Measurements from ENCODE around the gene KIF26B. TPM values are rescaled to one million over a fixed set of nuclear protein-coding genes. Genes with fewer than 3 reads are reported as not detected.

KIF26B gene
- polyA plus RNA-seq, 2 donors, result 0.04 to 0.12 TPM

- H3K36me3 ChIP-seq (ENCODE audit: control insufficient read depth in 2 of 2, insufficient read depth in 2 of 2, low read length in 1 of 2), result no peaks in the 10 kb centered on the region
- peaks cover 0 to 4% of the 10 kb centered on the region in 2 donors for H3K4me1 ChIP-seq (ENCODE audit: control insufficient read depth in 2 of 2, insufficient read depth in 2 of 2, low read length in 1 of 2)
- WGBS, 2 donors, result 83 to 90% methylated on average over 6 of the region's 6 CpGs
- no peak overlapping the region for H3K4me3 ChIP-seq (ENCODE audit: low read depth in 1 of 2, low read length in 2 of 2)
- H3K27ac ChIP-seq (ENCODE audit: low read depth in 2 of 2, low read length in 1 of 2), result no peak overlapping the region
- H3K9me3 ChIP-seq (ENCODE audit: control insufficient read depth in 2 of 2, insufficient read depth in 1 of 2, low read depth in 1 of 2, low read length in 1 of 2), result peaks cover 0 to 4% of the 10 kb centered on the region in 2 donors
- no peaks in the 10 kb centered on the region for H3K27me3 ChIP-seq (ENCODE audit: control insufficient read depth in 1 of 2, insufficient read depth in 2 of 2, low read length in 2 of 2)
Observed at GRCh38 chr1:245469006-245469405, 314.2 kb downstream of the KIF26B start.

DNA sequence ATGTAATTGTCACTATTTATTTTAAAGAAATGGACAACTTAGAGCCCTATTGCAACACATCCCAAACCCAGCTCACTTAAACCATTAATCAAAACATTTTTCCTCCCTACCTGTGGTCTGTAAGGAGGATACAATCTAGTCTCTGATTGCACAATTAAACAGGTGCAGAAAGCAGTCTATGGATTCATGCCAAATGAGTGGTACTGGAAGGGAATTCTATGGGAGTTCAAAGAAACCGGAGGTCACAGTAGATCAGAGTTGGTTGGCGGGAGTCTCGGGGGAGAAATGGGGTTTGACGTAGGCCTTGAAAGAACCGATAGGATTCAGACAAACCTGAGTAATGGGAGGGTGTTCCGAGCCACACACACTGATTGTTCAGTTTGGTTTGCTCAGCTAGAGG lies 314.9 kb downstream of the KIF26B start:
- no peaks in the 10 kb centered on the region for H3K27me3 ChIP-seq (ENCODE audit: control insufficient read depth in 1 of 2, insufficient read depth in 2 of 2, low read length in 2 of 2)
- H3K27ac ChIP-seq (ENCODE audit: low read depth in 2 of 2, low read length in 1 of 2), result no peak overlapping the region
- H3K36me3 ChIP-seq (ENCODE audit: control insufficient read depth in 2 of 2, insufficient read depth in 2 of 2, low read length in 1 of 2), result no peaks in the 10 kb centered on the region
- H3K4me1 ChIP-seq (ENCODE audit: control insufficient read depth in 2 of 2, insufficient read depth in 2 of 2, low read length in 1 of 2), result no peaks in the 10 kb centered on the region
- 86 to 89% methylated on average over 6 of the region's 6 CpGs for WGBS, 2 donors
- no peak overlapping the region for H3K4me3 ChIP-seq (ENCODE audit: low read depth in 1 of 2, low read length in 2 of 2)
- no peaks in the 10 kb centered on the region for H3K9me3 ChIP-seq (ENCODE audit: control insufficient read depth in 2 of 2, insufficient read depth in 1 of 2, low read depth in 1 of 2, low read length in 1 of 2)

DNA sequence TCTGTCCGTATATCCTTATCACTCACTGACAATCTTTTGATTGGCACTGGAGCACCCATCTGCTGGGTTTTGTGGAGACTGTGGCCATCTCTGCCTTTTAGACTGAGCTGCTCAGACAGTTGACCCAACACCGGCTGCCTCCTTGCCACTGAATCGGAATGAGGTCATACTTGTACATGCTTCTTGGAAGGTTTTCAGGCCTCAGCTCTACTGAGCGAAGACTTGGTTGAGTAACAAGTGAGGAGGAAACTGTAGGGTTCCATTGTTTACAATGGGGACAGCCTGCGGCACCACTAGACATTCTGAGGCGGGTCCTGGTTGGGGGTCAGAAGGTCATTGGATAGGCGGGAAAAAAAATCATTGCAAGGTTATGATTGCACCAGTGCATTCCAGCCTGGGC lies 320.3 kb downstream of the KIF26B start:
- no peaks in the 10 kb centered on the region for H3K36me3 ChIP-seq (ENCODE audit: control insufficient read depth in 2 of 2, insufficient read depth in 2 of 2, low read length in 1 of 2)
- no peaks in the 10 kb centered on the region for H3K27me3 ChIP-seq (ENCODE audit: control insufficient read depth in 1 of 2, insufficient read depth in 2 of 2, low read length in 2 of 2)
- no peaks in the 10 kb centered on the region for H3K9me3 ChIP-seq (ENCODE audit: control insufficient read depth in 2 of 2, insufficient read depth in 1 of 2, low read depth in 1 of 2, low read length in 1 of 2)
- H3K27ac ChIP-seq (ENCODE audit: low read depth in 2 of 2, low read length in 1 of 2), result no peak overlapping the region
- WGBS, 2 donors, result 79 to 84% methylated on average over 7 of the region's 7 CpGs
- no peaks in the 10 kb centered on the region for H3K4me1 ChIP-seq (ENCODE audit: control insufficient read depth in 2 of 2, insufficient read depth in 2 of 2, low read length in 1 of 2)
- H3K4me3 ChIP-seq (ENCODE audit: low read depth in 1 of 2, low read length in 2 of 2), result no peak overlapping the region

DNA sequence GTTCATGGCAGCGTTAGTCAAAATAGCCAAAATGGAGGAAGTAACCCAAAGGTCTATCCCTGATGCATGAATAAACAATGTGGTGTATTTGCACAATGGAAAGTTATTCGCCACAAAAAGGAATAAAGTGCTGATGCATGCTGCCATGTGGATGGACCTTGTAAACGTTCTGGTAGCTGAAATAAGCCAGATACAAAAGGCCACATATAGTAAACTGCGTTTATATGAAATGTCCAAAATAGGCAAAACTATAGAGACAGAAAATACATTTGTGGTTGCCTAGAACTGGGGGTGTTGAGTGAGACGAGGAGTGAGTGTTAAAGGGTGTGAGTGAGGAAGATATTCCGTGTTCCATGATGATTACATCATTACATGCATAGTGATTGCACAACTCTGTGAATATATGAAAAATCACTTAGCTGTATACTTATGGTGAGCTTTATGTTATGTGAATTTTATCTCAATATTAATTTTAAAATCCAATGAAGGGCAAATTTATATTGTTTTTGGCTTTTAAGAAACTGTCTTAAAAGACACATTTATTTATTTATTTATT lies 321.3 kb downstream of the KIF26B start:
- no peaks in the 10 kb centered on the region for H3K36me3 ChIP-seq (ENCODE audit: control insufficient read depth in 2 of 2, insufficient read depth in 2 of 2, low read length in 1 of 2)
- no peaks in the 10 kb centered on the region for H3K4me1 ChIP-seq (ENCODE audit: control insufficient read depth in 2 of 2, insufficient read depth in 2 of 2, low read length in 1 of 2)
- no peak overlapping the region for H3K4me3 ChIP-seq (ENCODE audit: low read depth in 1 of 2, low read length in 2 of 2)
- WGBS, 2 donors, result 78 to 81% methylated on average over 6 of the region's 6 CpGs
- no peak overlapping the region for H3K27ac ChIP-seq (ENCODE audit: low read depth in 2 of 2, low read length in 1 of 2)
- H3K9me3 ChIP-seq (ENCODE audit: control insufficient read depth in 2 of 2, insufficient read depth in 1 of 2, low read depth in 1 of 2, low read length in 1 of 2), result no peaks in the 10 kb centered on the region
- no peaks in the 10 kb centered on the region for H3K27me3 ChIP-seq (ENCODE audit: control insufficient read depth in 1 of 2, insufficient read depth in 2 of 2, low read length in 2 of 2)

GRCh38 chr1:245477941-245478340 lies 323.2 kb downstream of the KIF26B start:
- Histone ChIP-seq H3K9me3 (ENCODE audit: control insufficient read depth in 2 of 2, insufficient read depth in 1 of 2, low read depth in 1 of 2, low read length in 1 of 2) (no peaks in the 10 kb centered on the region), H3K4me1 (ENCODE audit: control insufficient read depth in 2 of 2, insufficient read depth in 2 of 2, low read length in 1 of 2) (no peaks in the 10 kb centered on the region), H3K36me3 (ENCODE audit: control insufficient read depth in 2 of 2, insufficient read depth in 2 of 2, low read length in 1 of 2) (no peaks in the 10 kb centered on the region), H3K27ac (ENCODE audit: low read depth in 2 of 2, low read length in 1 of 2) (no peak overlapping the region), H3K4me3 (ENCODE audit: low read depth in 1 of 2, low read length in 2 of 2) (no peak overlapping the region), H3K27me3 (ENCODE audit: control insufficient read depth in 1 of 2, insufficient read depth in 2 of 2, low read length in 2 of 2) (no peaks in the 10 kb centered on the region)
- 80% methylated on average over 8 of the region's 8 CpGs for WGBS, 2 donors

- WGBS, 2 donors, result 79 to 80% methylated on average over 6 of the region's 6 CpGs
- no peaks in the 10 kb centered on the region for H3K36me3 ChIP-seq (ENCODE audit: control insufficient read depth in 2 of 2, insufficient read depth in 2 of 2, low read length in 1 of 2)
- no peaks in the 10 kb centered on the region for H3K4me1 ChIP-seq (ENCODE audit: control insufficient read depth in 2 of 2, insufficient read depth in 2 of 2, low read length in 1 of 2)
- no peak overlapping the region for H3K27ac ChIP-seq (ENCODE audit: low read depth in 2 of 2, low read length in 1 of 2)
- H3K4me3 ChIP-seq (ENCODE audit: low read depth in 1 of 2, low read length in 2 of 2), result no peak overlapping the region
- no peaks in the 10 kb centered on the region for H3K9me3 ChIP-seq (ENCODE audit: control insufficient read depth in 2 of 2, insufficient read depth in 1 of 2, low read depth in 1 of 2, low read length in 1 of 2)
- H3K27me3 ChIP-seq (ENCODE audit: control insufficient read depth in 1 of 2, insufficient read depth in 2 of 2, low read length in 2 of 2), result no peaks in the 10 kb centered on the region
Observed at GRCh38 chr1:245480393-245481120, 325.8 kb downstream of the KIF26B start.

DNA sequence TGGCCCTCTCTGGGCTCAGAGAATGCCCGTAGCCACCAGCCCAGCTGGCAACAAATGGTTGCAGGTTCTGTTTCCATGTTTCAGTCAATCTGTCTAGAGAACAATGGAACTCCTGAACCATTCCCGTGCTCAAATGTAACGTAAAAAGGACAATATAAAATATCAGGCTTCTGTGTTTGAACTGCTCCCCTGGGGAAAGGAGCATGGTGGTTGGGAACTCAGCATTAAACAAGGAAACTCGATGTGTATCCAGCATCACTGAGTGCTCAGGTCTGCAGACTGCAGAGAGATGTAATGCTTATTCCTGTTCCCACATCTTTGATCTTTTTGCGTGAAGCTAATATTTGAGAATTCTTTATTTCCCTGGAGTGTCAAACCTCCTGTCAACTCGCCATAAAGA lies 326.5 kb downstream of the KIF26B start:
- Histone ChIP-seq H3K36me3 (ENCODE audit: control insufficient read depth in 2 of 2, insufficient read depth in 2 of 2, low read length in 1 of 2) (no peaks in the 10 kb centered on the region), H3K27me3 (ENCODE audit: control insufficient read depth in 1 of 2, insufficient read depth in 2 of 2, low read length in 2 of 2) (no peaks in the 10 kb centered on the region), H3K9me3 (ENCODE audit: control insufficient read depth in 2 of 2, insufficient read depth in 1 of 2, low read depth in 1 of 2, low read length in 1 of 2) (no peaks in the 10 kb centered on the region), H3K27ac (ENCODE audit: low read depth in 2 of 2, low read length in 1 of 2) (no peak overlapping the region), H3K4me3 (ENCODE audit: low read depth in 1 of 2, low read length in 2 of 2) (no peak overlapping the region), H3K4me1 (ENCODE audit: control insufficient read depth in 2 of 2, insufficient read depth in 2 of 2, low read length in 1 of 2) (no peaks in the 10 kb centered on the region)
- WGBS, 2 donors, result 66 to 68% methylated on average over 6 of the region's 6 CpGs

GRCh38 chr1:245483247-245483646 lies 328.5 kb downstream of the KIF26B start:
- Histone ChIP-seq H3K36me3 (ENCODE audit: control insufficient read depth in 2 of 2, insufficient read depth in 2 of 2, low read length in 1 of 2) (no peaks in the 10 kb centered on the region), H3K4me3 (ENCODE audit: low read depth in 1 of 2, low read length in 2 of 2) (no peak overlapping the region), H3K4me1 (ENCODE audit: control insufficient read depth in 2 of 2, insufficient read depth in 2 of 2, low read length in 1 of 2) (no peaks in the 10 kb centered on the region), H3K9me3 (ENCODE audit: control insufficient read depth in 2 of 2, insufficient read depth in 1 of 2, low read depth in 1 of 2, low read length in 1 of 2) (no peaks in the 10 kb centered on the region), H3K27me3 (ENCODE audit: control insufficient read depth in 1 of 2, insufficient read depth in 2 of 2, low read length in 2 of 2) (no peaks in the 10 kb centered on the region), H3K27ac (ENCODE audit: low read depth in 2 of 2, low read length in 1 of 2) (no peak overlapping the region)
- WGBS, 2 donors, result 79 to 86% methylated on average over 6 of the region's 6 CpGs

GRCh38 chr1:245484176-245484575 lies 329.4 kb downstream of the KIF26B start:
- H3K27me3 ChIP-seq (ENCODE audit: control insufficient read depth in 1 of 2, insufficient read depth in 2 of 2, low read length in 2 of 2), result no peaks in the 10 kb centered on the region
- H3K4me1 ChIP-seq (ENCODE audit: control insufficient read depth in 2 of 2, insufficient read depth in 2 of 2, low read length in 1 of 2), result no peaks in the 10 kb centered on the region
- H3K27ac ChIP-seq (ENCODE audit: low read depth in 2 of 2, low read length in 1 of 2), result no peak overlapping the region
- 63 to 73% methylated on average over 2 of the region's 2 CpGs for WGBS, 2 donors
- no peak overlapping the region for H3K4me3 ChIP-seq (ENCODE audit: low read depth in 1 of 2, low read length in 2 of 2)
- no peaks in the 10 kb centered on the region for H3K36me3 ChIP-seq (ENCODE audit: control insufficient read depth in 2 of 2, insufficient read depth in 2 of 2, low read length in 1 of 2)
- no peaks in the 10 kb centered on the region for H3K9me3 ChIP-seq (ENCODE audit: control insufficient read depth in 2 of 2, insufficient read depth in 1 of 2, low read depth in 1 of 2, low read length in 1 of 2)

- 67 to 68% methylated on average over 3 of the region's 3 CpGs for WGBS, 2 donors
- H3K4me3 ChIP-seq (ENCODE audit: low read depth in 1 of 2, low read length in 2 of 2), result no peak overlapping the region
- no peak overlapping the region for H3K27ac ChIP-seq (ENCODE audit: low read depth in 2 of 2, low read length in 1 of 2)
- no peaks in the 10 kb centered on the region for H3K27me3 ChIP-seq (ENCODE audit: control insufficient read depth in 1 of 2, insufficient read depth in 2 of 2, low read length in 2 of 2)
- no peaks in the 10 kb centered on the region for H3K9me3 ChIP-seq (ENCODE audit: control insufficient read depth in 2 of 2, insufficient read depth in 1 of 2, low read depth in 1 of 2, low read length in 1 of 2)
- no peaks in the 10 kb centered on the region for H3K4me1 ChIP-seq (ENCODE audit: control insufficient read depth in 2 of 2, insufficient read depth in 2 of 2, low read length in 1 of 2)
- H3K36me3 ChIP-seq (ENCODE audit: control insufficient read depth in 2 of 2, insufficient read depth in 2 of 2, low read length in 1 of 2), result no peaks in the 10 kb centered on the region
Observed at GRCh38 chr1:245485996-245486395, 331.2 kb downstream of the KIF26B start.
